HG02798 (cell line): ENCODE data around the gene ARNT2.

Experiments
- ATAC-seq: cut with Tn5 transposase; IDR thresholded peaks from one replicate; pipeline ENCODE4 v1.9.1; 2021; ENCODE audit warnings: mild to moderate bottlenecking; ENCODE audit not compliant: unreplicated experiment, poor library complexity

The ARNT2 gene

DNA sequence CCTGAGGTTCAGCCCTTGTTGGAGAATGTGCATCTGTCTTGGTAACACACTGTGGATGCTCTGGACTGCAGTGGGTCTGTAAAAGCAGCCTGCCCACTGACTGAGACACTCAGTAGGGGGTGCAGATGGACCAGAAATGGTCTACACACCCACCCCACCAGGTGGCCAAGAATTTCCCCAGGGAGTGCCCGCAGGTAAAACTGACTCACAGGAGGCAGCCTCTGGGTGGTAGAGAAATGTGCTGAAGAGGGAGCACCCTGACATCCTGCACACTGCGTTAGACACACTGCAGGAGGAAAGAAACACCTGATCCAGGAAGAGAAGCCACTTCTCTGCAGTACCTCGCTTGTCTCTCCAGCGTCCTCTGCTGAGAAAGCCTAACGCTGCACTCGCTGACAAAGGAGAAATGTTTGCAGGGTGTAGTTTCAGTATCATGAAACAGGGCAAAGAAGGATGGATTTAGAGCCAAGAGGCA, 181.4 kb downstream of the ARNT2 start:
- ATAC-seq = no peak

DNA sequence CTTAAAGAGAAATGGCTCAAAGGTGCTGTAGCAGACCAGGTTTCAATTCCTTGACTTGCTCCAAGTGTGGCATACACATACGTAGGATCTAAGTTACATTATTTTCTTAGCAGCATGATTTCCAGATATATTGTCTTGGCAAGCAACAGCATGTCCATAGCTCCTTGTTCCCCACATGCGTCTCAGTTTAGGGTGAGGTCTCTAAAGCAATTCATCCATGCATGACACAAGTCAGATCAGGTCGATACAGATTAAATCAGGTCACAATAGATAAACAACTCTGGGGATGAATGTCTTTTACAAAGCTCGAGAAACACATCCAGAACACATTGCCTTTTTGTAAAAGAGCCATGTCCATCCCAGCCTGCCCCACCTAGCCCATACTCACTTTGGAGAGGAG, 182.0 kb downstream of the ARNT2 start:
- no peak for ATAC-seq

DNA sequence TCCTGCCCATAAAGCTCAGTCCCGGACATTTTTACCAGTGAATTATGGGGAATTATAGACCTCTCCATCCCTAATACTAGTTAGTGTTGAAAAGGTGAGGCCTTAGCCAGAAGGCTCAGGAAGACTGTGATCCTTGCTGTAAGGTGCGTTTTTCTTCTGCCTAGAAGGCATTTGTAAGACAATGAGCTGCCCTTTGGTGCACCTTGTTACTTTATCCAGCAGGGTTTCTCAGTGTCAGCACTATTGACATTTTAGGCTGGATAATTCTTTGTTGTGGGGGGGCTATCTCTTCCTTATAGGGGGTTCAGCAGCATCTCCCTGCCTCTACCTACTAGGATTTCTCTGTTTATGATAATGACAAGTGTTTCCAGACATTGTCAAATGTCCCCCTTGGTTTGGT, 182.8 kb downstream of the ARNT2 start:
- ATAC-seq = no peak

DNA sequence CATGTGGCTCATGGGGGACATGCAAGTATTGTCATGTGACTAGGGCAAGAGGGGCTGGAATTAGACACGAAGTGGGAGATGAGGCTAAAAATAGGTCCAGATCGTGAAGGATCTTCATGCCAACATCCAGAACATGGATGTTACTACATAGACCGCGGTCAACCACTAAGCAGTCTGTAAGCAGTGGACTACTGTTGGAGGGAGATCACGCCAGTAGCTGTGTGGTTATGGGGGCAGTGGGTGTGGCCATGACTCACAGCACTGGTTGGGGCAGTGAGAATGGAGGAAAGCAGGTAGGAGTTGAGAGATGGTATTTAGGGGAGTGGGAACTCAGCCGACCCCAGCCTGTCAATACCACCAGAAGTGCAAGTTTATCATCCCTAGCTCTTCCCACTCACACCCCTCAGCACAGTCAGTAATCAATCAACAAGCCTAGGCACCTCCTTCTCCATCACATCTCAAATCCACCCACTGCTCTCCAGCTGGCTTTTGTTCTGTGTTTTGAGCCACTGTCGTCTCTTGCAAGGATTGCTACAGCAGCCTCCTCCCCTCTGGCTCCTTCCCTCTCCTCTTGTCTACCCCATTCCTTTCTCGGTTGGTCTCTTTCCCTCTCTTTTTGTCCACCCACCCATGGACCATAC, 183.8 kb downstream of the ARNT2 start:
- no peak for ATAC-seq

DNA sequence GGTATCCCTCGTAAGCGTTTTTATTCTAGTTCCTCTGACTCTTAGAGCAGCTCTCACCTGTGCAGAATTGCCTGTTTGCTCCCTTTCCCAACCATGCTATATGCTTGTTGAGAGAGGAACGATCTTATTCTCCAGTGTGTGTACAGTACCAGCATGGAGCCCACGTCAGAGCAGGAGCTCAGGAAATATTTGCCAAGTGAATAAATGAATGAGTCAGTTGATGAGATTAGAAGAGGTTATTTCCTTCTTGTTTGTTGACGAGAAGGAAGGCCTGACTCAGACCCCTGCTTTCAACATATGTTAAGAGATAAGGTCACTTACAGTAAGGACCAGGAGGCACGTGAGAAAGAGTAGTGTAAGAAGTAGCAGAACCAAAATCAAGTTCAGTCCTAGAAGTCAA, 184.6 kb downstream of the ARNT2 start:
- no peak for ATAC-seq

DNA sequence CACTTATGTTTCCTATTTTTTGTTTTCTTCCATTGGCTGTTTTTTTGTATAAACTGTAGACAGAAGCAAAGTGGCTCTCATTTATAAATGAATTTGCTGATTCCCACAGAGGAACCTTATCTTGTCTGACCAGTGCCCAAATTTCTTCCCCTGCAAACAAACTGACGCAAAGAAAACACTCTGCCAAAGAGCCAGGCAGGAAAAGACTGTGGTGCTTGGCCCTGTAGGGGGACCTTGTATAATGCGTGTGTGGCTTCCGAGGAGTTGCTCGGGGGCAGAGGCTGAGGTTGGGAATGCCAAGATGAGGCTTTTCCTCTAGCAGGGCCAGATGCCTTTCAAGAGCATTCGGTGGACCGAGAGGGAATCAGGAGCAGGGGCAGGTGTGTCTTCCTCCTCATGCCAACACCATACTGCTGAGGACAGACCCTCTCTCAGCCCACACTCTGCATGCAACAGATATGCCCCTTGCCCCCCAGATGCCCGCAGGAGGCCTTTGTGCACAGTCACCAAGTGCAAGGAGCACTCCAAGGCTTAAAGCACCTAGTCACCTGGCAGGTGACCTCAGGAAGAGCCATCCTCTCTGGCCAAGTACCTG, 186.7 kb downstream of the ARNT2 start:
- ATAC-seq = no peak

DNA sequence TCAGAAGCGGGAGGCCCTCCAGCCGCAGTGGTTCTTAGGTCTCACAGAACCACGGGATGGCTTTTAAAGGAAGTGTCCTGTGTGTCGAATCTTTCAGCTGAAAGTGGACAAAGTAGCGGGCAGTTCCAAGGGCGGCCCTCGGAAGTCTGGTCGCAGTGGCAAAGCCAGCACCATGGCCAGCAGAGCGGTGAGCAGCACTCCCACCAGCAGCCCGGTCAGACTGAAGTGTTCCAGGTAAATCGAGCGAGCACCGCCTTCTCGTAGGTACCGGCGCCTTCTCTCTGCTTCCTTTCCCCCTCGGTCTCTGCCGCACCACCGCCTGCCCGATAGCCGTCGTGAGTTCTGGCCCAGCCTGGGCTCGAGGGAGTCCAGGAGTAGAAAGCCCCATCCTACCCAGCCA, 187.3 kb downstream of the ARNT2 start:
- ATAC-seq = no peak

DNA sequence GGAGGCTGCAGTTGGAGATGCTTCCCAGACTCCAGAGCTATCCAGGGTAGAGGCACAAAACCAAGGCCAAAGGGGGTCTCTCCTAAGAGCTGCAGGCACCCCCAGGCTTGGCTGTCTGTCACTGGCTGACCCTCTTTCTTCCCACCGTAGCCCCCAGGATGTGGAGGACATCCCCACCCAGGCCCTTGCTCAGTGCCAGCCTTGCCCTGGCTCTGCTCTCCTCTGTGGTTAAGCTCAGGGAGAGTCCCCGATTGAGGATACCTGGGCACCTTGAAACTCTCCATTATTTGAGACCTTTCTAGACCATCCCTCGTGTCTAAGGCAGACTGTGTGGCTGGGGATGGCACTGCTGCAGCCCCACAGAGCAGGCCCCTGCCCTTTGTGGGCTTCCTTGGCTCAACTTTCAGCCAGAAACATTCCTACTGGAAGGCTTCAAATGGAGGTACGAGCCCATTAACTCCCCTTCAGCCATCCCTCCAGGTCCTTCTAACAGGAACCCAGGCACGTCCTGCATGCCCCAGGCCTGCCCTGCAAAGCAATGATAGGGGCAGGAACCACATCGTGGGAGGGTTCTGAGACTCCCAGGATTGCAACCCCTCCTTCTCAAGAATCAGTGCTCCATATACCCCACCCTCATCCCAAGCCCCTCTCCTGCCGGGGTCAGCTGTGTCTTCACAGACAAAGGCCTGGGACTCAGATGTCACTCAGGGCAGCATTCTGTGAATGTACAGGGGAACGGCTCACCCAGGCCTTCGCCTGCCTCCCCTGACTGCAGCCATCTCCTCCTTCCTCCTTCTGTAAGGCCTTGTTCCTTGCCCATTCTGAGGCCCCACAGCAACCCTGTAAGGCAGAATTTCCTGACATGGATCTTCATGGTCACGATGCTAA, 188.0 kb downstream of the ARNT2 start:
- no peak for ATAC-seq

DNA sequence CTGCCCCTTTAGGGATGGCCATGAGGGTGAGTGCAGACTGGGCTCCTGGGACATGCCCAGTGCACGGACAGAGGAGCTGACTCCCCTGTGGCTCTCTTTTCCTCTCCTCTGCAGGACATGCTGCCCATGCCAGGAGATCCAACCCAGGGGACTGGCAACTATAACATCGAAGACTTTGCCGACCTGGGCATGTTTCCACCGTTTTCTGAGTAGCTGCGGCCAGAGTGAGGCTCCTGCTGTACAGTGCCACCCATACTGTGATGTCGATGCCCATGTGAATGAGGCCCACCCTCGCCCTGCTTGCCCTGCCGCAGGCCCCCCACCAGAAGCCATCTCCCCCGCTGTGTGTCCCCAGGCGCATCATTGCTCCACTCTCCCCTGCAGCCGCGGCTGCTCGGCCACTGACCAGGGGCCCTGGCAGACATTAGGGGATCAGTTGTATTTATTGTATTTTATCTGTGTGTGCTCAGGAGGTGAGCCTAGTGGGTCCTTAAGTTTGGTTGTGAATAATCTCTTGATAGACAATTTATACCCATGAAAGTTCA, 189.4 kb downstream of the ARNT2 start:
- no peak for ATAC-seq

DNA sequence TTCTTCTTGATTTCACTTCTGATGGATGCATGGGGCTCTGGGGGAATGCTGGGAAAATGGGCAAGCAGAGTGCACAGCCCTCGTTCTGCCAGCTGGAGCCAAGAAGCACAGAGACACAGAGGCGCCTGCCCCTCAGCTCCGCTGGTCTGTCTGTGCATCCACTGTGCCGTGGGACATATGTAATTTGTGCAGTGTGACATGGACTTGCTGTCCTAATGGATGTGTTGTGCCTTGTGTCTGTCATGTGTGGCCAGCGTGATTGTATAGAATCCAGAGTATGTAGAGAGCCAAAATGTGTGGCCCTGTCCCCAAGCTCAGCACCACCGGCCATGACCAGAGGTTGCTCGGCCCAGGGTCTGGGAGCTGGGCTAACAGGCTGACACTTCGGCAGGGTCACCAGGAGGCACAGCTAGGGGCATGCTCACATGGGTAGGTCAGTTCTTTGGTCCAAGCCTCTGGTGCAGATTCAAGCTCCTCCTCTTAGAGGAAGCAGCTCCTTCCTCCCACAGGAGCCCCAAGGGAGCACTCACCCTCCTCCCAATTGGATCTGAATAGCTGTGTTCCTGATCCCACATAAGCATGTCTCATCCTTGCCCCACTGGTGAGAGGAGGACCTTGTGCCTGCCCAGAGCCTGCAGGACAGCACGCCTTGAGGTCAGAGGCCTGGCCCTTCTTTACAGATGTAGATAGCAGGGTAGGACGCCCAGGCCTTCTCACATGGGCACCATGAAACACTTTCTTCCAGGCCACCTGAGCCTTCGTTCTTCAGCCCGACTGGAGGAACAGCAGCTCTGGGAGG, 190.1 kb downstream of the ARNT2 start:
- no peak for ATAC-seq

DNA sequence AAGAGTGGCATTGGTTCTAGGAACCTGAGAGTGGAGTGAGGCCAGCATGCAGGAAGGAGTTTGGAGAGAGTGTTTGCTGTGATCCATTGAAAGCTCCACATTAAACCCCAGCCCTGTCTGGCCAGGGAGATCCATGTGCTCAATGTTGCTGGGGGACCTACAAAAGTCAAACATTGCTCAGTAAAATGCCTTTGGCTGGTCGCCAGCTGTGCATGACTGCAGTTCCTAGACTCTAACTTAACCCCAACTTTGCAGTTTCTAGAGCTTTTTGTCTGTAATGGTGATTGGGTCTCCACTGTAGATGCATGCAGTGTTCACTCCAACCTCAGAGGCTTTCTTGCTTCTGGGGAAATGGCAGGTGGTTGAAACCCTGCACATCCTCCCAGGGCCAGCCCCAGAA, 191.2 kb downstream of the ARNT2 start:
- no peak for ATAC-seq

DNA sequence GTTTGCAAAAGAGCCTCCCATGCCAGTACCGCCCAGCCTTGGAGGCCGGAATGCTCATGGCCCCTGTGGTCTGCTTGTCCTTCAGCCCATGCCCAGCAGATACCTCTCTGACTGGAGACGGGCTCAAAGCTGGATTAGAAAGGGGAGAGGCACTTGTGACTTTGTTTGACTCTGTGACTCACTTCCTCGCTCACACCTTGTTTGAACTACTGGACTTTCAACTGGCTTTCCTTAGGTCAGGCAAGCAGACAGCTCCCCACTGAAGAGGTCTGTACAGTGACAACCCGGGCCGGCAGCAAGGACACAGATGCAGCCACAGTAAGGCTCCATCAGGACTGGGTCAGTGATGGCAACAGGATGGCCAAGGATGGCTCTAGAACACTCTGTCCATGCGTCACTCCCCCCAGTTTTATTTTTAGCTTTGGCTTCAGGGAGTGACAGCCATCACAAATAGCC, 192.4 kb downstream of the ARNT2 start:
- ATAC-seq = no peak

DNA sequence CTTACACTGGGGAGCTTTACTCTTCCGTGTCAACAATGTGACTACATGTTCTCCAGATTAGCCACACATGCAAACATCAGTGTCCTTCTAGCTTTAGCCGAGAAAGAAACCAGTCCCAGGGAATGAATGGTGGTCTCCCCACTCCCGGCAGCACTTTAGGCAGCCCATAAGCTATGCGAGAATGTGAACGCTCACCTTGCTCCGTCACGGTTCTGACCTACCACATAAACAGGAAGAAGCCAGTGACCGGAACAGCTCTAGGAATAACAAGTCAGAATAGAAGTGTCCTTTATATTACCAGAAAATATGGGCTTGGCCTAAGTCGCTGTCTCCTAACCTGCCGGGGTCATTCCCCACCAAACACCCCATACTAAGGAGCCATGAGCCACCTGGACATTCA, 192.9 kb downstream of the ARNT2 start:
- ATAC-seq = no peak

DNA sequence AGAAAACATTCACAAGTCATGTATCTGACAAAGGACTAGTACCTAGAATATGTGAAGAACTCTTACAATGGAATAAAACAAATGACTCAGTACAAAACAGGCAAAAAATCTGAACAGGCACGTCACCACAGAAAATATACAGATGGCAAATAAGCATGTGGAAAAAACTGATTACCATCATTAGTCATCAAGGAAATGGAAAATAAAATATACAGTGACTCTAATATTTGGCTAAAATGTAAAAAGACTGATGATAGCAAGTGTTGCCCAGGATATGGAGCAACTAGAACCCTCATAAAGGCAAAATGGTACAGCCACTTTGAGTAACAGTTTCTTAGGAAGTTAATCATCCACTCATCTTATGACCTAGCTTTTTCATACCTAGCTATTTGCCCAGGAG, 195.2 kb downstream of the ARNT2 start:
- no peak for ATAC-seq

DNA sequence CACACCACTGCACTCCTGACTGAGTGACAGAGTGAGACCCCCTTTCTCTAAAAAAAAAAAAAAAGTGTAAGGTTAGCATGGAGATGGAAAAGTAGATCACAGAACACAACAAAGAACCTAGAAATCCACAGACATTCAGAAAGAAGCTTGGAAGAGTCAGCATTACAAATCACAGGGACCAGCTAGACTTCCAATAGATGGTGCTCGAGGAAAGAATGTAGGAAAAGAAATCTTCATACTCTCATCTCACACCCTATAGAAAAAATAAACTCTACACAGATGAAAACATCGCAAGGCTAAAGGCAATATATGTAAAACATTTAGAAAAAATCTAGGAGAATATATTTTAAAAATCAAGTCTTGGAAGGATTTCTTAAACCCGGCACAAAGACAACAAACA, 196.4 kb downstream of the ARNT2 start:
- ATAC-seq = no peak

DNA sequence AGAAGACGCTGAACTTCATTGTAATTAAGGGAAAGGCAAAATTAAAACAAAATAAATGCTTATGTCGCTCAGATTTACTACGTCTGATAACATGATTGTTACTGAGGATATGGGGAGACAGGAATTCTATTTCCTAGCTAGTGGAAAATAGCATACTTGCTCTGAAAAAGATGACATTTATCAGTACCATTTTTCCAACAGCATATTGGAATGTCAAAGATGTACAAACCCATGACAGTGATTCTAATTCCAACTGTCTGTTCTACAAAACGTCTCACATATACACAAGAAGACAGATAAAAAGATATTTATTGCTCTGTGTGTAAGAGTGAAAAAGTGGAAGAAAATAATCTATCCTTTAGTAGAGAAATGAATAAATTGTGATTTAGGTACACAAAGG, 197.1 kb downstream of the ARNT2 start:
- no peak for ATAC-seq

DNA sequence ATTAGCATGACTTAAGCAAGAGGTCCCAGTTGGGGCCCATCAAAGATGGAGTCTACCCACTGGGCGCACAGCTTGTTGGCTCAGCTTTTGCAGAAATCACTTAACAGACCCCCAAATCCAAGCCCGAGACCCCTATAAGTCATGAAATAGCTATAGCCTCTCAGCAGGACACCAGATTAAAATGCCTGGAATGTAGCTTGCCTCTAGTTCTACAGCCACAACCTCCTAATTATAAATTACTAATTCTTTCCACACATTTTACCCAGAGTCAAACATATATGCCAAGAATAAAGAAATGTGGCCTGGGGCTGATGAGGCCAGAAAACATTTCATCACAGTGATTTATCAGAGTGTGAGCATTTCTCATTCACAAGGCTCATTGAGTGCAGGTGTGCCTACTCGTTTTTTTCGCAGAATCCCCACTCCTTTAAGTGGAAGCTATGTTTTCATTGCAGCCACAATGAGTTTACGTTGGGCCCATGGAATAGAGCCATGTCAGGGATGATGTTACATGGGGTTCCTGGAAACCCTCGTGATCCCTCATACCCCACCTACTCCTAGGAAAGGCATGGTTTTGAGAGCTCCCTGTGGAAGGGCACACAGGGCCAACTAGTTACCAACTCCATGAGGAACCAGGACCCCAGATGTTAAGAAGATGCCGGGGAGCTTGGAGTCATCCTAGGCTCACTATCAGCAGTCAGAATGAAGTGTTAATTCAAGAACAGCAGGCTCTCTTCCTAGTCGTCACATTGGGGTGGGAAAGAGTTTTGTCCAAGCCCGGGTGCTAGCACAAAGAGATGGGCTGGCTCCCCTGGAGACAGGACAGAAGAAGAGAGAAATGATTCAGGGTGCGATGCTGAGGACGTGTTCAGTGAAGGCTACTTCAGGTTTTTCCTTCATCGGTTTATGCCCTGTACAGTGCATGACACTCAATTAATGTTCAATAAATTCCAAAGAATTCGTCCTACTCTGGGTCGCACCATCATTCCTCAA, 200.7 kb downstream of the ARNT2 start:
- ATAC-seq = no peak

DNA sequence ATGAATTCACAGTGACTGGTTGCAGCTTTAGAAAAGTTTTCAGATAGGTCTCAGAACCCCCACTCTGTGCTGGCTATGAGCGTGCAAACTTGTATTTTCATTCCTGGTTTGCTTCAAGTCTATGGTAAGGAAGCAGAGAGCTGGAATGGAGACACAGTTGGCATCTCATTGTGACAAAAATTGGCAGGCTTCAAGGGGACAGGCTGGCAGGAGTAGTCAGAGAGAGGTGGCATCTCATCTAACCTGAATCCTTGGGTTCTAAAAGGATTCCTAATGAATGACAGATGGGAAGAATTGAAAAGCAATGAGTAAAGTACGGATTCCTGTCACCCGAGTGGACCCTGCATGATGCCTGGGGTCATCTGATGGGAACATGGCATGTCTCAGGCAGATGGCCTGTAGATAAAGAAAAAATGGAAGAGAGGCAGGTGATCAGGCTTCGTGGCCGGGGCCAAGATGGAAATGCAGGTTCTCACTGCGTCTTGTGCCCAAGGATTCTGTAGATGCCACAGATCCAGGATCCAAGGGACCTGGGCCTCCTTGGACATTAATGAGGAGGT, 201.5 kb downstream of the ARNT2 start:
- no peak for ATAC-seq
